IMR-90 (cell line): ENCODE data around the gene MLEC. TPM values are rescaled to one million over a fixed set of nuclear protein-coding genes. Genes with fewer than 3 reads are reported as not detected.

Source experiments
- ATAC-seq: fragments of 200-7000 bp; cut with Tn5 transposase; 2 replicates; pipeline ENCODE4 v1.9.1; 2020; ENCODE audit warnings: low read depth, mild to moderate bottlenecking, moderate library complexity
- BruUV-seq: library from RNA; stranded (reverse); fragments of 400-500 nt; replicated peaks from 2 replicates; lab custom pipeline; 2021; lab: Mats Ljungman, UMichigan
- CTCF ChIA-PET: fragments of 300-600 bp; formaldehyde crosslinking; extraction: SDS; loops from one replicate; lab custom pipeline; 2021; ENCODE audit warnings: antibody characterized with exemption; lab: Yijun Ruan, JAX
- POLR2A ChIA-PET: fragments of 300-600 bp; sonication (Branson Sonifier 250); formaldehyde crosslinking; loops from one replicate; lab custom pipeline; 2022; ENCODE audit warnings: antibody characterized with exemption; ENCODE audit not compliant: unreplicated experiment; lab: Charles Lee
- DNase-seq: peaks from one replicate; pipeline ENCODE4 v3.0.0; 2013
- H2AFZ ChIP-seq: replicated peaks from 2 replicates; pipeline ENCODE3; 2013; ENCODE audit warnings: low read length, mild to moderate bottlenecking; ENCODE audit not compliant: poor library complexity
- H2AK5ac ChIP-seq: 2 replicates; pipeline ENCODE4 v1.6.1; 2013; ENCODE audit warnings: low read depth, low read length, inconsistent platforms
- H2AK9ac ChIP-seq: replicated peaks from 2 replicates; pipeline ENCODE3; 2013; ENCODE audit warnings: mild to moderate bottlenecking, low read depth, low read length, moderate library complexity; ENCODE audit not compliant: poor library complexity
- H2BK120ac ChIP-seq: 2 replicates; pipeline ENCODE4 v1.6.1; 2013; ENCODE audit warnings: low read depth, low read length, inconsistent platforms
- H2BK15ac ChIP-seq: 3 replicates; pipeline ENCODE4 v1.6.1; 2013; ENCODE audit warnings: low read depth, low read length, inconsistent platforms
- H2BK20ac ChIP-seq: 2 replicates; pipeline ENCODE4 v1.6.1; 2013; ENCODE audit warnings: low read depth, mild to moderate bottlenecking, inconsistent platforms, low read length, moderate library complexity
- H2BK5ac ChIP-seq: 2 replicates; pipeline ENCODE4 v1.6.1; 2013; ENCODE audit warnings: mild to moderate bottlenecking, low read depth, low read length, inconsistent platforms; ENCODE audit not compliant: poor library complexity, severe bottlenecking
- H3K14ac ChIP-seq: replicated peaks from 2 replicates; pipeline ENCODE4 v1.6.1; 2013; ENCODE audit warnings: low read depth, low read length, inconsistent platforms
- H3K18ac ChIP-seq: 2 replicates; pipeline ENCODE4 v1.6.1; 2013; ENCODE audit warnings: low read depth, low read length, control low read depth
- H3K23ac ChIP-seq: 2 replicates; pipeline ENCODE4 v1.6.1; 2013; ENCODE audit warnings: low read depth, low read length, inconsistent platforms
- H3K27ac ChIP-seq: 2 replicates; pipeline ENCODE4 v1.5.1; 2013; ENCODE audit warnings: mild to moderate bottlenecking, control low read depth, low read length; ENCODE audit not compliant: insufficient read depth
- H3K27me3 ChIP-seq: 2 replicates; pipeline ENCODE4 v1.6.1; 2013; ENCODE audit warnings: low read length; ENCODE audit not compliant: control insufficient read depth, insufficient read depth
- H3K36me3 ChIP-seq: 2 replicates; pipeline ENCODE4 v1.6.1; 2013; ENCODE audit warnings: low read length, mixed read lengths; ENCODE audit not compliant: control insufficient read depth, insufficient read depth
- H3K4ac ChIP-seq: 2 replicates; pipeline ENCODE4 v1.6.1; 2013; ENCODE audit warnings: low read depth, low read length, inconsistent platforms
- H3K4me1 ChIP-seq: 2 replicates; pipeline ENCODE4 v1.6.1; 2013; ENCODE audit warnings: low read length, mixed read lengths; ENCODE audit not compliant: control insufficient read depth, insufficient read depth
- H3K4me2 ChIP-seq: 2 replicates; pipeline ENCODE4 v1.6.1; 2013; ENCODE audit warnings: low read depth, mild to moderate bottlenecking, control low read depth, low read length, moderate library complexity
- H3K4me3 ChIP-seq: 2 replicates; pipeline ENCODE4 v1.5.1; 2013; ENCODE audit warnings: low read depth, mild to moderate bottlenecking, control low read depth, low read length, moderate library complexity; ENCODE audit not compliant: insufficient read depth
- H3K56ac ChIP-seq: 2 replicates; pipeline ENCODE4 v1.6.1; 2013; ENCODE audit warnings: low read length, inconsistent platforms; ENCODE audit not compliant: insufficient read depth; ENCODE audit errors: extremely low read depth
- H3K79me1 ChIP-seq, 2 experiments: 2 replicates each; pipeline ENCODE4 v1.6.1; 2013; ENCODE audit warnings: low read length in 2 of 2, inconsistent platforms in 1 of 2, low read depth in 1 of 2
- H3K9ac ChIP-seq: 2 replicates; pipeline ENCODE4 v1.6.1; 2013; ENCODE audit warnings: low read depth, low read length, control low read depth
- H3K9me1 ChIP-seq: 2 replicates; pipeline ENCODE4 v1.6.1; 2013; ENCODE audit warnings: low read length, inconsistent platforms; ENCODE audit not compliant: insufficient read depth
- H3K9me3 ChIP-seq: 2 replicates; pipeline ENCODE4 v1.6.1; 2013; ENCODE audit warnings: low read length; ENCODE audit not compliant: control insufficient read depth, insufficient read depth
- H4K20me1 ChIP-seq: 2 replicates; pipeline ENCODE4 v1.6.1; 2013; ENCODE audit warnings: low read length, inconsistent platforms; ENCODE audit not compliant: insufficient read depth
- H4K5ac ChIP-seq: 2 replicates; pipeline ENCODE4 v1.6.1; 2013; ENCODE audit warnings: mild to moderate bottlenecking, low read depth, low read length, control low read depth
- H4K8ac ChIP-seq, 2 experiments: 2 replicates each; pipeline ENCODE4 v1.6.1; 2013; ENCODE audit warnings: low read depth in 2 of 2, low read length in 2 of 2, control low read depth in 1 of 2, inconsistent platforms in 1 of 2
- H4K91ac ChIP-seq: 2 replicates; pipeline ENCODE4 v1.6.1; 2013; ENCODE audit warnings: low read depth, low read length, inconsistent platforms; ENCODE audit not compliant: insufficient read depth
- MAFK ChIP-seq: IDR thresholded peaks from 2 replicates; pipeline ENCODE4 v1.6.1; 2012; ENCODE audit warnings: low read depth, low read length, improper control_type of control experiment
- MAZ ChIP-seq: IDR thresholded peaks from 2 replicates; pipeline ENCODE4 v1.6.1; 2012; ENCODE audit warnings: low read depth, mild to moderate bottlenecking, low read length, improper control_type of control experiment, moderate library complexity, borderline replicate concordance
- WGBS, 2 experiments: methylation state at CpG; one replicate each; pipeline versions ENCODE4 v1.1.5 to v1.1.7; 2013; ENCODE audit warnings: missing lambda C conversion rate in 2 of 2; ENCODE audit not compliant: insufficient read length in 1 of 2; ENCODE audit errors: extremely low coverage in 2 of 2; 5-methylcytosine and 5-hydroxymethylcytosine counted together
- dilution Hi-C: fragments of 300-500 bp; cut with HindIII; formaldehyde crosslinking; loops from one replicate; pipeline ENCODE4 v1.14.3; 2018; ENCODE audit warnings: low sequenced_read_pairs; ENCODE audit not compliant: unreplicated experiment
- in situ Hi-C: fragments of 300-500 bp; cut with MboI; formaldehyde crosslinking; loops from 3 replicates; pipeline ENCODE4 v1.14.3; 2019; ENCODE audit warnings: low sequenced_read_pairs, inconsistent platforms, mixed read lengths
- intact Hi-C: fragments of 100-400 bp; cut with micrococcal nuclease; formaldehyde crosslinking; loops from 2 replicates; pipeline ENCODE4 v1.10.0; 2022
- polyA plus RNA-seq, 3 experiments: library from polyadenylated mRNA; depleted of rRNA; stranded (reverse); fragments of >200 nt; gene quantifications; 2 replicates each; pipeline ENCODE4 v1.2.3, GENCODE V29; 2012; ENCODE audit warnings: low replicate concordance in 1 of 3
- total RNA-seq: library from RNA; depleted of rRNA; stranded (reverse); fragments of >200 nt; gene quantifications from 2 replicates; pipeline ENCODE4 v1.2.3, GENCODE V29; 2012
- TF ChIP-seq, protein P1 (sequence below): fragments of 150-350 bp; IDR thresholded peaks from 2 replicates; pipeline ENCODE4 v1.6.1; 2016; ENCODE audit warnings: low read depth, mild to moderate bottlenecking, low read length, moderate library complexity, borderline replicate concordance

MLEC gene
- total and polyA plus RNA-seq, 2 of the 4 experiments (the other 2 are of a cell fraction): 44.1 to 137 TPM

DNA sequence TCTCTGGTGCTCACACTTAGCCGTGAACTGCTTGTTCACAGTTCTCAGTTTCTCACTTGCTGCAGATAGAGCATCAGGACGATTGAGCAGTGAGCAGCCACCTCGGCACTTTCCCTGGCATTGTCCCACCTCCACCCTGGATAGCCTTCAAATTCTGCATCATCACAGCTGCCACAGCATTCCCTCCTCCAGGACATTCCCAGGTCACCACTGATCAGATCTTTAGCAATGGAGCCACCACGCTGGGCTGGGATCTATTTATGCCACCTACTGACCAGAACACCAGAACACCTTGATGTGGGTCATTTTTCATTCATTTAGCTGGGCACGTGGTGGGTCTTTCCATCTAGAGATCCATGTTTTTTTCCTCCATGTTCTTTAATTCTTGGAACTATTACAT lies 62.3 kb downstream of the MLEC start:
- TF ChIP-seq MAZ (no peak), MAFK (no peak)
- TF ChIP-seq, protein P1, sequence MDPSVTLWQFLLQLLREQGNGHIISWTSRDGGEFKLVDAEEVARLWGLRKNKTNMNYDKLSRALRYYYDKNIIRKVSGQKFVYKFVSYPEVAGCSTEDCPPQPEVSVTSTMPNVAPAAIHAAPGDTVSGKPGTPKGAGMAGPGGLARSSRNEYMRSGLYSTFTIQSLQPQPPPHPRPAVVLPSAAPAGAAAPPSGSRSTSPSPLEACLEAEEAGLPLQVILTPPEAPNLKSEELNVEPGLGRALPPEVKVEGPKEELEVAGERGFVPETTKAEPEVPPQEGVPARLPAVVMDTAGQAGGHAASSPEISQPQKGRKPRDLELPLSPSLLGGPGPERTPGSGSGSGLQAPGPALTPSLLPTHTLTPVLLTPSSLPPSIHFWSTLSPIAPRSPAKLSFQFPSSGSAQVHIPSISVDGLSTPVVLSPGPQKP: no peak
- CTCF ChIA-PET: interaction anchor here (0.6 kb wide), 1 partner anchor 46 kb away, joined by 3 read pairs; no protein-coding TSS in a partner anchor

More for the DNA sequence above, 62.3 kb downstream of the MLEC start:
- DNase-seq (no peak), ATAC-seq (no peak)
- Histone ChIP-seq H3K27ac (no peak overlapping the region), H4K5ac (no peak overlapping the region), H3K4me1 (no peaks in the 10 kb centered on the region), H4K91ac (no peak overlapping the region), H4K8ac (no peak overlapping the region), H3K9me1 (no peaks in the 10 kb centered on the region), H3K27me3 (peaks cover 6% of the 10 kb centered on the region; the same call in 1 of the 2 replicates), H2BK15ac (no peak overlapping the region), H2BK20ac (no peak overlapping the region), H2BK5ac (no peak overlapping the region), H2AFZ (no peak overlapping the region), H3K79me1 (no peaks in the 10 kb centered on the region), H3K4me2 (no peak overlapping the region), H3K9ac (no peak overlapping the region), H3K4me3 (no peak overlapping the region), H3K36me3 (no peaks in the 10 kb centered on the region), H3K9me3 (no peaks in the 10 kb centered on the region), H2AK5ac (no peak overlapping the region), H3K56ac (no peak overlapping the region), H2AK9ac (no peak overlapping the region), H2BK120ac (no peak overlapping the region), H3K23ac (no peak overlapping the region; the same call in 1 of the 2 replicates), H3K4ac (no peak overlapping the region), H3K18ac (no peak overlapping the region), H3K14ac (no peak overlapping the region), H4K20me1 (no peaks in the 10 kb centered on the region; the same call in 1 of the 2 replicates)
- POLR2A ChIA-PET: no interaction called here
- no TSS peak for BruUV-seq
- dilution Hi-C loops (no loop called here), in situ Hi-C loops (no loop called here), intact Hi-C loops (no loop called here)
- 88% methylated on average over 2 of the region's 5 CpGs; no CpG with 5 or more reads in 1 of the 2 experiments for WGBS, 2 experiments
